HepG2 (cell line): ENCODE results near the gene TMTC1. TPM values are rescaled to one million over a fixed set of nuclear protein-coding genes. Genes with fewer than 3 reads are reported as not detected.

Source experiments
- ATAC-seq: fragments of 200-7000 bp; cut with Tn5 transposase; 3 replicates; pipeline ENCODE4 v1.9.1; 2020; ENCODE audit warnings: mild to moderate bottlenecking, moderate library complexity
- BruUV-seq: library from RNA; stranded (reverse); fragments of 400-500 nt; replicated peaks from 2 replicates; lab custom pipeline; 2021; lab: Mats Ljungman, UMichigan
- CTCF ChIA-PET: fragments of 300-600 bp; formaldehyde crosslinking; extraction: SDS; loops from one replicate; lab custom pipeline; 2021; ENCODE audit warnings: low total read pairs, inconsistent platforms, low intra/inter-chr PET ratio; lab: Yijun Ruan, JAX
- POLR2A ChIA-PET: fragments of 350-600 bp; sonication (Branson Sonifier 250); formaldehyde crosslinking; loops from one replicate; lab custom pipeline; 2020; ENCODE audit warnings: antibody characterized with exemption, inconsistent platforms; lab: Yijun Ruan, JAX
- DNase-seq: peaks from one replicate; pipeline ENCODE4 v3.0.0-alpha.2; 2015; ENCODE audit warnings: low spot score
- FAIRE-seq: peaks from 3 replicates; lab custom pipeline; 2011; peaks lifted over from hg19 to GRCh38; lab: Jason Lieb, UNC
- H2AFZ ChIP-seq: one replicate; pipeline ENCODE4 v1.6.1; 2011; ENCODE audit warnings: low read length, inconsistent platforms
- H3K27ac ChIP-seq: fragments of 300-600 bp; 3 replicates; pipeline ENCODE4 v1.8.0; 2011; ENCODE audit warnings: mixed run types, mild to moderate bottlenecking, mixed read lengths, low read length, inconsistent platforms; ENCODE audit not compliant: insufficient read depth; ENCODE audit errors: extremely low read length
- H3K27me3 ChIP-seq, 2 experiments: fragments of 200-600 bp in 1 of 2; 2 replicates in 1 of 2; 3 replicates in 1 of 2; pipeline versions ENCODE4 v1.6.0 to v1.8.0; 2011; ENCODE audit warnings: low read length in 2 of 2, mild to moderate bottlenecking in 2 of 2, moderate library complexity in 2 of 2, inconsistent platforms in 1 of 2; ENCODE audit not compliant: insufficient read depth in 2 of 2, control insufficient read depth in 1 of 2
- H3K36me3 ChIP-seq, 2 experiments: fragments of 200-600 bp in 1 of 2; replicated peaks in 1 of 2; 2 replicates in 1 of 2; 3 replicates in 1 of 2; pipeline versions ENCODE4 v1.5.1 to v1.8.0; 2011; ENCODE audit warnings: low read length in 2 of 2, inconsistent platforms in 1 of 2; ENCODE audit not compliant: insufficient read depth in 2 of 2, control insufficient read depth in 1 of 2
- H3K4me1 ChIP-seq: 2 replicates; pipeline ENCODE4 v1.5.1; 2012; ENCODE audit warnings: low read length, inconsistent platforms; ENCODE audit not compliant: insufficient read depth
- H3K4me2 ChIP-seq: 2 replicates; pipeline ENCODE4 v1.6.0; 2011; ENCODE audit warnings: low read depth, low read length, inconsistent platforms
- H3K4me3 ChIP-seq, 3 experiments: fragments of 200-600 bp in 1 of 3; sonication (generic), shearing (Covaris generic) in 1 of 3; replicated peaks in 1 of 3; 2 replicates each; pipeline ENCODE4 v1.5.1; 2011 to 2016; ENCODE audit warnings: low read length in 3 of 3, inconsistent platforms in 2 of 3, low read depth in 2 of 3, mild to moderate bottlenecking in 2 of 3, control low read depth in 1 of 3, mixed read lengths in 1 of 3; ENCODE audit not compliant: insufficient read depth in 1 of 3
- H3K79me2 ChIP-seq: one replicate; pipeline ENCODE4 v1.6.1; 2011; ENCODE audit warnings: low read length, inconsistent platforms; ENCODE audit not compliant: insufficient read depth
- H3K9ac ChIP-seq: 2 replicates; pipeline ENCODE4 v1.6.0; 2011; ENCODE audit warnings: mild to moderate bottlenecking, low read depth, low read length, inconsistent platforms; ENCODE audit not compliant: insufficient read depth
- H3K9me3 ChIP-seq: 2 replicates; pipeline ENCODE4 v1.5.1; 2012; ENCODE audit warnings: mild to moderate bottlenecking, low read length
- H4K20me1 ChIP-seq: 2 replicates; pipeline ENCODE4 v1.6.0; 2011; ENCODE audit warnings: inconsistent platforms, mild to moderate bottlenecking, low read length, moderate library complexity; ENCODE audit not compliant: insufficient read depth
- ATF2 ChIP-seq: sonication (generic); formaldehyde crosslinking; IDR thresholded peaks from 2 replicates; pipeline ENCODE4 v1.4.0; 2020; ENCODE audit warnings: missing genetic modification reagents
- ATF3 ChIP-seq: sonication (generic); formaldehyde crosslinking; IDR thresholded peaks from 2 replicates; pipeline ENCODE4 v1.4.0; 2020; ENCODE audit warnings: missing genetic modification reagents
- FOXM1 ChIP-seq: sonication (generic); formaldehyde crosslinking; IDR thresholded peaks from 2 replicates; pipeline ENCODE4 v1.5.0; 2020; ENCODE audit warnings: missing genetic modification reagents
- MIER3 ChIP-seq: IDR thresholded peaks from 2 replicates; pipeline ENCODE4 v1.6.1; 2016; ENCODE audit warnings: missing compliant biosample characterization, borderline replicate concordance
- PHF21A ChIP-seq: sonication (generic); formaldehyde crosslinking; IDR thresholded peaks from 2 replicates; pipeline ENCODE4 v1.5.0; 2020; ENCODE audit warnings: mild to moderate bottlenecking, missing genetic modification reagents
- TBL1XR1 ChIP-seq: fragments of 150-350 bp; IDR thresholded peaks from 2 replicates; pipeline ENCODE4 v1.6.1; 2014; ENCODE audit warnings: borderline replicate concordance, low read length; ENCODE audit not compliant: partially characterized antibody
- TEAD2 ChIP-seq: sonication (generic); formaldehyde crosslinking; IDR thresholded peaks from 2 replicates; pipeline ENCODE4 v1.9.0; 2021; ENCODE audit warnings: missing genetic modification reagents
- TERF1 ChIP-seq: sonication (generic); formaldehyde crosslinking; IDR thresholded peaks from 2 replicates; pipeline ENCODE4 v1.8.0; 2022; ENCODE audit warnings: mild to moderate bottlenecking, missing genetic modification reagents, moderate library complexity
- ZC3H13 ChIP-seq: sonication (generic); formaldehyde crosslinking; IDR thresholded peaks from 2 replicates; pipeline ENCODE4 v1.8.1; 2023; ENCODE audit warnings: mild to moderate bottlenecking, missing genetic modification reagents, moderate library complexity
- ZFP36 ChIP-seq: fragments of 150-350 bp; IDR thresholded peaks from 2 replicates; pipeline ENCODE4 v1.6.1; 2018; ENCODE audit warnings: borderline replicate concordance, low read length, low read depth; ENCODE audit not compliant: partially characterized antibody
- ZNF232 ChIP-seq: sonication (generic); formaldehyde crosslinking; IDR thresholded peaks from 2 replicates; pipeline ENCODE4 v1.4.0; 2020; ENCODE audit warnings: missing genetic modification reagents, borderline replicate concordance
- ZNF33B ChIP-seq: sonication (generic); formaldehyde crosslinking; IDR thresholded peaks from 2 replicates; pipeline ENCODE4 v1.5.1; 2020; ENCODE audit warnings: mild to moderate bottlenecking, missing genetic modification reagents
- ZNF776 ChIP-seq: sonication (generic); formaldehyde crosslinking; IDR thresholded peaks from 2 replicates; pipeline ENCODE4 v1.4.0; 2020; ENCODE audit warnings: mild to moderate bottlenecking, missing genetic modification reagents
- WGBS: methylation state at CpG from one replicate; pipeline ENCODE4 v1.1.6; 2017; ENCODE audit warnings: low lambda C conversion rate; 5-methylcytosine and 5-hydroxymethylcytosine counted together
- in situ Hi-C: cut with HindIII; loops from 2 replicates; pipeline ENCODE4 v1.10.0; 2017; ENCODE audit warnings: low pct_unique_long_range_greater_than_20kb; ENCODE audit not compliant: extremely low pct_ligation_motif_present
- intact Hi-C: fragments of 100-400 bp; cut with micrococcal nuclease; formaldehyde crosslinking; loops from one replicate; pipeline ENCODE4 v1.10.0; 2022; ENCODE audit not compliant: unreplicated experiment
- polyA plus RNA-seq, 8 experiments: library from polyadenylated mRNA; depleted of rRNA in 3 of 8; stranded (reverse) in 7 of 8; unstranded in 1 of 8; fragments of >200 nt; fragmentation: Illumina TruSeq in 4 of 8; extraction: Trizol in 4 of 8; gene quantifications; 2 replicates each; pipeline versions ENCODE4 v1.2.1 to v1.2.3, GENCODE V29; 2011 to 2016; ENCODE audit warnings: low read depth in 4 of 8, missing spikeins in 1 of 8, mixed read lengths in 1 of 8; ENCODE audit not compliant: insufficient read depth in 1 of 8
- total RNA-seq, 5 experiments: library from RNA; depleted of rRNA; stranded (reverse); fragments of >200 nt; fragmentation: Illumina TruSeq; extraction: Trizol; gene quantifications; 2 replicates each; pipeline ENCODE4 v1.2.3, GENCODE V29; 2016; ENCODE audit warnings: low read depth in 1 of 5

TMTC1 gene
- total and polyA plus RNA-seq, 2 of the 13 experiments (the other 11 are each of a cell fraction or from before 2014, with no cell fraction given) = 0.69 to 1.8 TPM

GRCh38 chr12:29552324-29552927 is 231.3 kb downstream of the TMTC1 start (continued):
- no peak for TF ChIP-seq TERF1

GRCh38 chr12:29551812-29552211 is 231.9 kb downstream of the TMTC1 start:
- DNase-seq (no peak), ATAC-seq (no peak), FAIRE-seq (no peak)
- Histone ChIP-seq H2AFZ (no peak overlapping the region), H3K27me3 (no peaks in the 10 kb centered on the region), H3K27ac (no peak overlapping the region), H3K9me3 (no peaks in the 10 kb centered on the region), H3K4me1 (no peaks in the 10 kb centered on the region), H3K9ac (no peak overlapping the region), H3K36me3 (no peaks in the 10 kb centered on the region), H3K4me2 (no peak overlapping the region), H3K4me3 (no peak overlapping the region), H4K20me1 (no peaks in the 10 kb centered on the region), H3K79me2 (no peaks in the 10 kb centered on the region)
- in situ Hi-C loops (no loop called here), intact Hi-C loops (loop anchor here (1.0 to 10.0 kb wide), 6 partner anchors 88 to 1293 kb away; no protein-coding TSS in a partner anchor)
- ChIA-PET CTCF (interaction anchor here (1.4 kb wide), 1 partner anchor 1256 kb away, joined by 11 read pairs; no protein-coding TSS in a partner anchor), POLR2A (no interaction called here)
- BruUV-seq = no TSS peak
- 54% methylated on average over 3 of the region's 3 CpGs for WGBS
- TF ChIP-seq ZNF33B (CRISPR knock-in tag) = no peak
- TF ChIP-seq ZC3H13 (CRISPR knock-in tag) = no peak
- TF ChIP-seq ATF3 = no peak
- no peak for TF ChIP-seq ATF2
- TF ChIP-seq TERF1 = no peak
- TF ChIP-seq MIER3 (CRISPR knock-in tag) = no peak
- no peak for TF ChIP-seq TEAD2 (CRISPR knock-in tag)
- TF ChIP-seq ZFP36 = no peak
- no peak for TF ChIP-seq ZNF776 (CRISPR knock-in tag)
- TF ChIP-seq PHF21A = no peak
- TF ChIP-seq ZNF232 (CRISPR knock-in tag) = no peak
- TF ChIP-seq TBL1XR1 = no peak
- no peak for TF ChIP-seq FOXM1 (CRISPR knock-in tag)
